ENCODE data around the gene TMCC3.
"Not testable (repeated sequence)": the region's sequence is repeated elsewhere in the genome, so short reads cannot be mapped to it uniquely, and the experiment has no call there.

The TMCC3 gene

GRCh38 chr12:94650143-94651056 is at the start of gene TMCC3:
TSS of gene TMCC3 (minus strand) at chr12:94650557. CDS start at chr12:94650430, 127 bp downstream.
- H3K4me3 ChIP-seq (ENCODE audit: low read depth, low read length) = peak within 1 kb of the TSS; percentile 51
- TF ChIP-seq CTCF (IDR thresholded peaks at IDR 0.05; ENCODE audit: low read depth, low read length) = no peak

GRCh38 chr12:94699801-94700200 is 49.4 kb upstream of the TMCC3 start:
- no peak for TF ChIP-seq CTCF (IDR thresholded peaks at IDR 0.05; ENCODE audit: low read depth, low read length)
- no peak overlapping the region for H3K4me3 ChIP-seq (ENCODE audit: low read depth, low read length)

GRCh38 chr12:94698578-94698977 is 48.2 kb upstream of the TMCC3 start:
- no peak overlapping the region for H3K4me3 ChIP-seq (ENCODE audit: low read depth, low read length)
- TF ChIP-seq CTCF (IDR thresholded peaks at IDR 0.05; ENCODE audit: low read depth, low read length) = no peak

GRCh38 chr12:94697631-94698030 is 47.3 kb upstream of the TMCC3 start:
- no peak overlapping the region for H3K4me3 ChIP-seq (ENCODE audit: low read depth, low read length)
- TF ChIP-seq CTCF (IDR thresholded peaks at IDR 0.05; ENCODE audit: low read depth, low read length) = no peak

- TF ChIP-seq CTCF (IDR thresholded peaks at IDR 0.05; ENCODE audit: low read depth, low read length) = no peak
Observed at GRCh38 chr12:94694732-94695131, 44.4 kb upstream of the TMCC3 start.

GRCh38 chr12:94692826-94693225 is 42.5 kb upstream of the TMCC3 start:
- not testable (repeated sequence) for H3K4me3 ChIP-seq (ENCODE audit: low read depth, low read length)

More at GRCh38 chr12:94694732-94695131, 44.4 kb upstream of the TMCC3 start:
- H3K4me3 ChIP-seq (ENCODE audit: low read depth, low read length) = no peak overlapping the region

- TF ChIP-seq CTCF (IDR thresholded peaks at IDR 0.05; ENCODE audit: low read depth, low read length) = no peak
- no peak overlapping the region for H3K4me3 ChIP-seq (ENCODE audit: low read depth, low read length)
Observed at GRCh38 chr12:94690198-94690771, 39.9 kb upstream of the TMCC3 start.
